OCI-LY3 (cell line): ENCODE data around the gene FLRT1.

Experiments
- EZH2phosphoT487 ChIP-seq: fragments of 200-600 bp; shearing (Covaris generic); IDR thresholded peaks from 2 replicates; pipeline ENCODE4 v1.6.1; 2018; ENCODE audit warnings: antibody characterized with exemption, mixed run types, low read depth
- TF ChIP-seq, protein P1 (sequence below): fragments of 200-600, 300-600 bp; sonication (generic); IDR thresholded peaks from 2 replicates; pipeline ENCODE4 v1.5.1; 2014; ENCODE audit warnings: antibody characterized with exemption, low read length, low read depth

DNA sequence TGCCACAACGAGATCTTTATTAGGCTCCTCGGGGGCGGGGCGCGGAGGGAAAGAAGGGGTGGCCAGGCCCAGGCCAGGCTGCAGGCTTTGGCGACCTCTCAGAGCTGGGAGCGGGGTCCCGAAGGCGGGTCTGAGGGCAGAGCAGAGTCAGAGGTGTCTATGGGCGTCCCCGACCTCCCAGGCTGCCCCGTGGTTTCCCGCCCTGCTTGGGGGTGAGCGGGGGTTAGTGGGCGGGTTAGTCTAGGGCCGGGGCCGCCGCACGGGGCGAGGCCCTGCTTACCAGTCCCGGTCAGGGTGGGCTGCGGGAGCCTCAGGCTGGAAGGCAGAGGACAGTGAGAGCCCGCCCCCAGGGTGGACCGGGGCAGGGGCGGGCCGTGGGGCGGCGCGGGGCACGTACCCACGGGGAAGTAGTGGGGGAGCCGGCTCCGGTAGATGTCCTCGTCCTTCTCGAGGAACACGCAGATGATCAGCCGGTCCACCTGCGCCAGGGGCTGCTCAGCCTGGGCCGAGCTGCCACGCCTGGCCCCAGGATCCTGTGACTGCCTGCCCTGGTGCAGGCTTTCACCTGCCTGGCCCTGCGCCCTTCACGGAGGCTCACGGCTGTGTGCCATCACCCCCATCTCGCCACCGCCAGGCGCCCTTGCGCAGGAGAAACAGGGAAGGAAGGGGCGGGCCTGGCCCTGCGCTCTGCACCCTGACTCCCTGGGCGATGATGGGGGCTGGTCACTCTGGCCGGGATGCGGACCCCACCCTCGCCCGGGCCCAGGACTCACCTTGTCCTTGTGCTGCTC lies 37.0 kb upstream of the FLRT1 start:
- TF ChIP-seq, protein P1, sequence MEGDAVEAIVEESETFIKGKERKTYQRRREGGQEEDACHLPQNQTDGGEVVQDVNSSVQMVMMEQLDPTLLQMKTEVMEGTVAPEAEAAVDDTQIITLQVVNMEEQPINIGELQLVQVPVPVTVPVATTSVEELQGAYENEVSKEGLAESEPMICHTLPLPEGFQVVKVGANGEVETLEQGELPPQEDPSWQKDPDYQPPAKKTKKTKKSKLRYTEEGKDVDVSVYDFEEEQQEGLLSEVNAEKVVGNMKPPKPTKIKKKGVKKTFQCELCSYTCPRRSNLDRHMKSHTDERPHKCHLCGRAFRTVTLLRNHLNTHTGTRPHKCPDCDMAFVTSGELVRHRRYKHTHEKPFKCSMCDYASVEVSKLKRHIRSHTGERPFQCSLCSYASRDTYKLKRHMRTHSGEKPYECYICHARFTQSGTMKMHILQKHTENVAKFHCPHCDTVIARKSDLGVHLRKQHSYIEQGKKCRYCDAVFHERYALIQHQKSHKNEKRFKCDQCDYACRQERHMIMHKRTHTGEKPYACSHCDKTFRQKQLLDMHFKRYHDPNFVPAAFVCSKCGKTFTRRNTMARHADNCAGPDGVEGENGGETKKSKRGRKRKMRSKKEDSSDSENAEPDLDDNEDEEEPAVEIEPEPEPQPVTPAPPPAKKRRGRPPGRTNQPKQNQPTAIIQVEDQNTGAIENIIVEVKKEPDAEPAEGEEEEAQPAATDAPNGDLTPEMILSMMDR = no peak
- TF ChIP-seq EZH2phosphoT487 = no peak
